ENCODE data around the gene DRAM1. TPM values are rescaled to one million over a fixed set of nuclear protein-coding genes. Genes with fewer than 3 reads are reported as not detected.

The DRAM1 gene
- polyA plus RNA-seq, 1 donor (not counting 4 experiments of a cell fraction or from before 2014, with no cell fraction given): 21.7 TPM

DNA sequence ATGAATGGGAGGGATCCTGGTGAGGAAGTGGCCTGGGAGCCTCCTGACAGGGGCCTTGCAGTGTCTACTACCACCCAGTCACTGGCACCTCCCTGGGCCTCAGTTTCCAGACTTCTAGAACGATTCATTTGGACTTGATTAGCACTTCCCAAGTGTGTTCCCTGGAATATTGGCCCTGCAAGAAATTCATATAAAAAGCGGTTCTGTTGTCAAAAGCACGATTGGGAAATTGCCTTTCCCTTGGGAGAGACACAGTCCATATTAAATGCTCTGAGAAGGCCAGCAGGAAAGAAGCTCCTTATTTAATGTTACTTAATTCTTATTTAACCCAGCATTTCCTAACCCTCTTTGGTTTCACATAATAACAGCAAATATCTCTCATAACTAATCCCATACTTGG, 61.9 kb downstream of the DRAM1 start:
- no peaks in the 10 kb centered on the region for H3K79me2 ChIP-seq (ENCODE audit: control insufficient read depth, insufficient read depth, low read length)
- H3K36me3 ChIP-seq (ENCODE audit: control insufficient read depth in 2 of 2, extremely low read depth in 1 of 2, insufficient read depth in 2 of 2, low read length in 2 of 2): no peaks in the 10 kb centered on the region
- no peaks in the 10 kb centered on the region for H3K27me3 ChIP-seq (ENCODE audit: control insufficient read depth, extremely low read depth, insufficient read depth, low read length)
- H3K4me3 ChIP-seq (ENCODE audit: control insufficient read depth in 2 of 3, extremely low read depth in 1 of 3, insufficient read depth in 2 of 3, low read depth in 1 of 3, low read length in 3 of 3): no peak overlapping the region
- H3K9ac ChIP-seq (ENCODE audit: control insufficient read depth, extremely low read depth, insufficient read depth, low read length): no peak overlapping the region
- H3K9me1 ChIP-seq (ENCODE audit: control insufficient read depth, extremely low read depth, insufficient read depth, low read length): no peaks in the 10 kb centered on the region
- H3K4me2 ChIP-seq (ENCODE audit: control insufficient read depth, extremely low read depth, insufficient read depth, low read depth, low read length): no peak overlapping the region
- H3K27ac ChIP-seq (ENCODE audit: control insufficient read depth, insufficient read depth, low read length): no peak overlapping the region
- peaks cover 25% of the 10 kb centered on the region for H3K4me1 ChIP-seq (ENCODE audit: control insufficient read depth, extremely low read depth, insufficient read depth, low read length)
- FAIRE-seq (no peak), DNase-seq (ENCODE audit: low read depth, low spot score) (no peak)
- H3K9me3 ChIP-seq (ENCODE audit: control insufficient read depth, low read depth, low read length): no peaks in the 10 kb centered on the region
- TF ChIP-seq EZH2 (IDR thresholded peaks at IDR 0.05; ENCODE audit: low read length): no peak
- TF ChIP-seq, protein P1, sequence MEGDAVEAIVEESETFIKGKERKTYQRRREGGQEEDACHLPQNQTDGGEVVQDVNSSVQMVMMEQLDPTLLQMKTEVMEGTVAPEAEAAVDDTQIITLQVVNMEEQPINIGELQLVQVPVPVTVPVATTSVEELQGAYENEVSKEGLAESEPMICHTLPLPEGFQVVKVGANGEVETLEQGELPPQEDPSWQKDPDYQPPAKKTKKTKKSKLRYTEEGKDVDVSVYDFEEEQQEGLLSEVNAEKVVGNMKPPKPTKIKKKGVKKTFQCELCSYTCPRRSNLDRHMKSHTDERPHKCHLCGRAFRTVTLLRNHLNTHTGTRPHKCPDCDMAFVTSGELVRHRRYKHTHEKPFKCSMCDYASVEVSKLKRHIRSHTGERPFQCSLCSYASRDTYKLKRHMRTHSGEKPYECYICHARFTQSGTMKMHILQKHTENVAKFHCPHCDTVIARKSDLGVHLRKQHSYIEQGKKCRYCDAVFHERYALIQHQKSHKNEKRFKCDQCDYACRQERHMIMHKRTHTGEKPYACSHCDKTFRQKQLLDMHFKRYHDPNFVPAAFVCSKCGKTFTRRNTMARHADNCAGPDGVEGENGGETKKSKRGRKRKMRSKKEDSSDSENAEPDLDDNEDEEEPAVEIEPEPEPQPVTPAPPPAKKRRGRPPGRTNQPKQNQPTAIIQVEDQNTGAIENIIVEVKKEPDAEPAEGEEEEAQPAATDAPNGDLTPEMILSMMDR (optimal IDR thresholded peaks at IDR 0.05 in 1 of 3, IDR thresholded peaks at IDR 0.05 in 1 of 3, conservative IDR thresholded peaks at IDR 0.05 in 1 of 3; ENCODE audit: extremely low read depth in 1 of 3, insufficient read depth in 2 of 3, low read length in 3 of 3): no peak
- dilution Hi-C loops (cut with MboI; ENCODE audit: extremely low pct_ligation_motif_present, low sequenced_read_pairs): no loop called here
- no peak overlapping the region for H2AFZ ChIP-seq (ENCODE audit: control insufficient read depth, low read length)
- H4K20me1 ChIP-seq (ENCODE audit: control insufficient read depth, extremely low read depth, insufficient read depth, low read length): no peaks in the 10 kb centered on the region

DNA sequence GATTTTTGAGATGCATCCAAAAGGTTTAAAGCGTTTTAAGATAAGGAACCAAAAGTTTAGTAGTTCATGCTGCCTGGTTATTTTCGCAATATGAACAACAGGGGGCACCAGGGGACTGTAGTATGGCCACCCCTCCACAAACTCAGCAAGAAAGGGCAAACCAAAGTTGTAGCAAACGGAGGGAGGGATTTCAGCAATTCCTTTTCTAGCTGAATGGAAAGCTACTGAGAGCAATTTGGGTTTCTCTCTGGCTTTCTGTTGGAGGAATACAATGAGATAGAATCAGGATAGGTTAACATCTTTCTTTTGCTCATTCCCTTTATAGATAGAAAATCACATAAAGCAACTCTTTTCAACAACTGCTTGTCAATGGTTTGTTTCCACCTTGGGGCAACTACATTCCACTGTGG, 62.5 kb downstream of the DRAM1 start:
- Histone ChIP-seq H3K9me3 (ENCODE audit: control insufficient read depth, low read depth, low read length) (no peaks in the 10 kb centered on the region), H3K27ac (ENCODE audit: control insufficient read depth, insufficient read depth, low read length) (no peak overlapping the region), H3K9me1 (ENCODE audit: control insufficient read depth, extremely low read depth, insufficient read depth, low read length) (no peaks in the 10 kb centered on the region), H2AFZ (ENCODE audit: control insufficient read depth, low read length) (peak overlapping the region; percentile 32), H3K36me3 (ENCODE audit: control insufficient read depth in 2 of 2, extremely low read depth in 1 of 2, insufficient read depth in 2 of 2, low read length in 2 of 2) (no peaks in the 10 kb centered on the region), H4K20me1 (ENCODE audit: control insufficient read depth, extremely low read depth, insufficient read depth, low read length) (no peaks in the 10 kb centered on the region), H3K79me2 (ENCODE audit: control insufficient read depth, insufficient read depth, low read length) (no peaks in the 10 kb centered on the region), H3K4me2 (ENCODE audit: control insufficient read depth, extremely low read depth, insufficient read depth, low read depth, low read length) (peak overlapping the region; percentile 34), H3K9ac (ENCODE audit: control insufficient read depth, extremely low read depth, insufficient read depth, low read length) (no peak overlapping the region), H3K4me3 (ENCODE audit: control insufficient read depth in 2 of 3, extremely low read depth in 1 of 3, insufficient read depth in 2 of 3, low read depth in 1 of 3, low read length in 3 of 3) (no peak overlapping the region), H3K27me3 (ENCODE audit: control insufficient read depth, extremely low read depth, insufficient read depth, low read length) (no peaks in the 10 kb centered on the region), H3K4me1 (ENCODE audit: control insufficient read depth, extremely low read depth, insufficient read depth, low read length) (peaks cover 23% of the 10 kb centered on the region)
- DNase-seq (ENCODE audit: low read depth, low spot score) (peak; percentile 11), FAIRE-seq (no peak)
- dilution Hi-C loops (cut with MboI; ENCODE audit: extremely low pct_ligation_motif_present, low sequenced_read_pairs): no loop called here
- TF ChIP-seq, protein P1 (optimal IDR thresholded peaks at IDR 0.05 in 1 of 3, IDR thresholded peaks at IDR 0.05 in 1 of 3, conservative IDR thresholded peaks at IDR 0.05 in 1 of 3; ENCODE audit: extremely low read depth in 1 of 3, insufficient read depth in 2 of 3, low read length in 3 of 3): peak; percentile 76 to 82 (median 79)
- no peak for TF ChIP-seq EZH2 (IDR thresholded peaks at IDR 0.05; ENCODE audit: low read length)

Data from keratinocyte (primary cell).